DOHH2 (cell line): ENCODE measurements around the gene PSME4.

Source experiments
- CTCF ChIP-seq: fragments of 200-600 bp; sonication (generic); IDR thresholded peaks from one replicate; pipeline ENCODE4 v1.5.1; 2014; ENCODE audit warnings: antibody characterized with exemption, mild to moderate bottlenecking, low read depth, low read length; ENCODE audit not compliant: poor library complexity, severe bottlenecking
- EZH2phosphoT487 ChIP-seq: fragments of 200-600 bp; sonication (generic); IDR thresholded peaks from 2 replicates; pipeline ENCODE4 v1.6.1; 2017; ENCODE audit warnings: borderline replicate concordance, mild to moderate bottlenecking, antibody characterized with exemption, low read length, moderate library complexity, mixed read lengths

GRCh38 chr2:53867773-53868172 lies 103.0 kb downstream of the PSME4 start:
- no peak for TF ChIP-seq CTCF
- TF ChIP-seq EZH2phosphoT487 = no peak
